Endothelial cell (in vitro differentiated cells): Measurements from ENCODE around the gene CCDC47. TPM values are rescaled to one million over a fixed set of nuclear protein-coding genes. Genes with fewer than 3 reads are reported as not detected.
A peak's percentile ranks its signal among the peaks of the same experiment; 100 is the strongest.

Source experiments
- DNase-seq: peaks from one replicate; pipeline ENCODE4 v3.0.0; 2021; ENCODE audit warnings: low spot score
- H3K27ac Mint-ChIP-seq: one replicate; pipeline ENCODE4 v1.8.0; 2021; ENCODE audit warnings: mixed read lengths, inconsistent platforms; ENCODE audit not compliant: unreplicated experiment
- H3K27me3 Mint-ChIP-seq: one replicate; pipeline ENCODE4 v1.8.0; 2021; ENCODE audit warnings: mild to moderate bottlenecking, moderate library complexity, mixed read lengths, inconsistent platforms; ENCODE audit not compliant: unreplicated experiment
- H3K36me3 Mint-ChIP-seq: one replicate; pipeline ENCODE4 v1.8.0; 2021; ENCODE audit warnings: mild to moderate bottlenecking, low read depth, mixed read lengths, inconsistent platforms; ENCODE audit not compliant: unreplicated experiment
- H3K4me1 Mint-ChIP-seq: one replicate; pipeline ENCODE4 v1.8.0; 2021; ENCODE audit warnings: mild to moderate bottlenecking, mixed read lengths, inconsistent platforms; ENCODE audit not compliant: unreplicated experiment
- H3K4me3 Mint-ChIP-seq: one replicate; pipeline ENCODE4 v1.8.0; 2021; ENCODE audit warnings: mild to moderate bottlenecking, mixed read lengths, inconsistent platforms; ENCODE audit not compliant: unreplicated experiment
- H3K9me3 Mint-ChIP-seq: one replicate; pipeline ENCODE4 v1.8.0; 2021; ENCODE audit warnings: mixed read lengths, inconsistent platforms; ENCODE audit not compliant: unreplicated experiment
- total RNA-seq: library from RNA; stranded (reverse); fragmentation: NEBNext Ultra II Directional; extraction: Animal tissue kit (Norgen Biotek cat#: 25700); gene quantifications from one replicate; pipeline ENCODE4 v1.2.1, GENCODE V29; 2021; ENCODE audit not compliant: unreplicated experiment
- TF ChIP-seq, protein P1 (sequence below): fragments of 200-600 bp; sonication (generic); IDR thresholded peaks from one replicate; pipeline ENCODE4 v1.5.0; 2021; ENCODE audit warnings: antibody characterized with exemption; ENCODE audit not compliant: unreplicated experiment

The CCDC47 gene
- total RNA-seq, 1 donor from 2014 or later, result 58.0 TPM

DNA sequence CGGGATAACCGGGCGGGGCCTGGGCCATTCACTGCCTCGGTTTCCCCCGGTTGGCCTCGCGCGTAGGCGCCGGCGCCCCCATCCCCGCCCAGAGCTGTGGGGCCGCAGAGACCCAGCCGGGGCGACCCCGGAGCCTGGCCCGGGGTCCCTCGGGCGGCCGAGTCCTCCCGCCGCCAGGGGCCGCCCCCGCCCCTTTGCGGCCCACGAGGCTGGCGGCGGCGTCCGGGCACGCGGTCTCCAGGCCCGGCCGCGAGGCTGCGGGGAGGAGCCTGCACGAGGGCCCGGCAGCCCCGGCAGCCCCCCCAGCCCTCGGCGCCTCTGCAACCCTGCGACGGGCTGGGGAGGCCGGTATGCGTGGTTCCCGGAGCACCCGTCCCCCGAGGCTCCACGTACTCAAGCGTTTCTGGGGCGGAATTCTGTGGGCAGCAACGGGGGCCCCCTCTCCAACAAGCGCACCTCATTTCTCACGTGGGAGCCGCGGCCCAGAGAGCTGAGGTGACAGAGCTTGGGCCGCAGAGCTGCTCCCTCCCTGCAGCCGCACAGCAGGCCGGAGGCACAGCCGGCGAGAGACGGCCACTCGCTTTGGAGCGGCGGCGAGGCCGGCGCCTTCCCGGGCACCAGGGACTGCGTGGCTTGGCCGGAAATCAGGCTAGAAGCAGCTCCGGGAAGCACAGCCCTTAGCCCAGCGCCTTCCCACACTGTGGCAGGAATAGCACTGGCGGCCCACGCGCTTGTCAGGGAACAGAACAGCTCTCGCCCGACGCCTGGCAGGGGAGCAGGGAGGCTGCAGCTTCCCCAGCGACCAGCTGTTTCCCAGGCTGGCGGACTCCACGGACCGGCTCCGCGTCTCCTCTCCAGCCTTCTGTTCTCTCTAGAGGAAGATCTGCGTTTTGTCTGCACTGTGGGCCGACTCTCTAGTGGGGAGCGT, 72.6 kb downstream of the CCDC47 start:
- Mint-ChIP-seq H3K4me3 (peak overlapping the region; percentile 71), H3K27me3 (peaks cover 28% of the 10 kb centered on the region), H3K4me1 (peaks cover 38% of the 10 kb centered on the region), H3K27ac (peak overlapping the region; percentile 70), H3K9me3 (no peaks in the 10 kb centered on the region), H3K36me3 (peaks cover 31% of the 10 kb centered on the region)
- DNase-seq, result peak; percentile 65
- TF ChIP-seq, protein P1, sequence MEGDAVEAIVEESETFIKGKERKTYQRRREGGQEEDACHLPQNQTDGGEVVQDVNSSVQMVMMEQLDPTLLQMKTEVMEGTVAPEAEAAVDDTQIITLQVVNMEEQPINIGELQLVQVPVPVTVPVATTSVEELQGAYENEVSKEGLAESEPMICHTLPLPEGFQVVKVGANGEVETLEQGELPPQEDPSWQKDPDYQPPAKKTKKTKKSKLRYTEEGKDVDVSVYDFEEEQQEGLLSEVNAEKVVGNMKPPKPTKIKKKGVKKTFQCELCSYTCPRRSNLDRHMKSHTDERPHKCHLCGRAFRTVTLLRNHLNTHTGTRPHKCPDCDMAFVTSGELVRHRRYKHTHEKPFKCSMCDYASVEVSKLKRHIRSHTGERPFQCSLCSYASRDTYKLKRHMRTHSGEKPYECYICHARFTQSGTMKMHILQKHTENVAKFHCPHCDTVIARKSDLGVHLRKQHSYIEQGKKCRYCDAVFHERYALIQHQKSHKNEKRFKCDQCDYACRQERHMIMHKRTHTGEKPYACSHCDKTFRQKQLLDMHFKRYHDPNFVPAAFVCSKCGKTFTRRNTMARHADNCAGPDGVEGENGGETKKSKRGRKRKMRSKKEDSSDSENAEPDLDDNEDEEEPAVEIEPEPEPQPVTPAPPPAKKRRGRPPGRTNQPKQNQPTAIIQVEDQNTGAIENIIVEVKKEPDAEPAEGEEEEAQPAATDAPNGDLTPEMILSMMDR, result no peak

DNA sequence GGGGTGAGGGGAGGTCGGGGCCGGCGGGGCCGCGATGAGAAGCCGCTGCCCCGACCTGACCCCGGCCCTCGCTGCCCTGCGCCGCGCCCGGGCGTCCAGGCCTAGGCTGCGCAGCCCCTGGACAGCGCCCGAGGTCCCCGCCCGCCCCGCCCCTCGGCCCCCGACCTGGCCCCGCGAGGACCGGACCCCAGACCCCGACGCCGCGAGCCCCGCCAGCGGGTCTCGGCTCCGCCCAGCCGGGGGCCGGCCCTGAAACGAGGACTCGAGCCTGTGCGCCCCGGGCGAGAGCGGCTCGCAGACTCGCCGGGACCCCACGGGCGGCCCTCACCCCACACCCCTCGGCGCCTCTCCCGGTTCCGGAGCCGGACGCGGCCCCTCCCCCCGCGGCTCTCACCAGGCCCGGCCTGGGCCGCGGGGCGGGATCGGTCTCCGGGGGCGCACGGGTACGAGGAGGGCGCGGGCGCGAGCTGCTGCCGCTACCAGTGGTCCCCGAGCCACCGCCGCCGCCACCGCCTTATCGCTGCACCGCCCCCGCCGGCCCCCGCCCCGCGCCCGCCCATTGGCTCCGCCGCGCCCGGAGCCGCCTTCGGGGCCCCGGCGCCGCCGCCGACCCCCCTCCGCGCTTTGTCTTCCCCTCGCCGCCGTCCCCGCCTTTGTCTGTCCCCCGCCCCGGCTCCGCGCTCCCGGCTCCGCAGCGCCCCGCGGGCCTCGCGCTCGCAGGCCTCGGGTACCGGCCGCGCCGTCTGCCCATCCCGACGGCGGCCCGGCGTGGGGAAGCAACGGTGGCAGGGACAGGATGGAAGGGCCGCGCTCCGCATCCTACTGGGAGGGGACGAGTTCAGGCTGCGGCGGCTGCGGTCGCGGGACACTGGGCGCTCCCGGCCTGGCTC, 73.5 kb downstream of the CCDC47 start, which contains the start of gene LIMD2:
Gene LIMD2, minus strand, starts transcription at position 488 of the 890 bp plus-strand sequence. CDS start 827 bp downstream, outside the sequence.
- Mint-ChIP-seq H3K36me3 (peaks cover 25% of the 10 kb centered on the region), H3K4me3 (peak within 1 kb of the TSS; percentile 47), H3K4me1 (peaks cover 38% of the 10 kb centered on the region), H3K27ac (peak within 1 kb of the TSS; percentile 70), H3K9me3 (no peaks in the 10 kb centered on the region), H3K27me3 (peaks cover 29% of the 10 kb centered on the region)
- TF ChIP-seq, protein P1, result no peak
- DNase-seq, result peak; percentile 72

DNA sequence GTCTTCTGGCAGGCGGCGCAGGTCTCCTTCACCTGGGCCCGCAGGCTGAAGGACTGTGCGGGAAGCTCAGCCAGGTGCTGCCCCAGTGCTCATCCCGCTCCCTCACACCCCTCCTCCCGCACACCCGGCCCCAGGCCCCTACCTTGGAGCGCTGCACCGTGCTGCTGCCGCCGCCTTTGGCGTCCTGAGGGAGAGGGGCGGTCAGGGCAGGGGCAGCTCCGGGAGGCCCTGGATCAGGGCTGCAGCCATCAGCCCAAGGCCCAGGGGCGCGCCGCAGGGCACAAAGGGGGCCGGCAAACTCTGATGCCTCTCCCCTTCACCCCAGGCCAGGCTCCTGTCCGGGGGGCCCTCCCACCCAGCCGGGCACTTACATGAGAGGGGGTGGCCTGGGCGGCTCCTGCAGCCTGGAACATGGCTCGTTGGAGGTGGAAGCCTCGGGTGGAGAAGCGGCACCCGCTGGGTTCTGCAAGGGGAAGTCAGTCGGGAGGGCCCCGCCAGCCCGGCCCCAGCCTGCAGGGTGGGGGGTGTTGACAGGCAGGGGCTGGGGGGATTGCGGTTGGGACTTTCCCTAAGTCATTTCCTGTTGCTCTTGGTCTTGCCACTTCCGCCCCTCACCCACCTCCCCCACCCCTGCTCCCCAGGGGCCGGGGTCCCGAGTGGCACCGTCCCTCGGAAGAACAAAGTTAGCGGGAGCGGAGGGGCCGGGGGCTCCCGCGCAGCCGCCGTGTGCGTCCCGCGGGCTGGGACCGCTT, 74.3 kb downstream of the CCDC47 start:
- H3K4me1 Mint-ChIP-seq, result peaks cover 38% of the 10 kb centered on the region
- TF ChIP-seq, protein P1, result no peak
- H3K9me3 Mint-ChIP-seq, result no peaks in the 10 kb centered on the region
- H3K36me3 Mint-ChIP-seq, result peaks cover 26% of the 10 kb centered on the region
- H3K27me3 Mint-ChIP-seq, result peaks cover 30% of the 10 kb centered on the region
- H3K27ac Mint-ChIP-seq, result no peak overlapping the region
- DNase-seq, result no peak
- peak overlapping the region; percentile 89 for H3K4me3 Mint-ChIP-seq

DNA sequence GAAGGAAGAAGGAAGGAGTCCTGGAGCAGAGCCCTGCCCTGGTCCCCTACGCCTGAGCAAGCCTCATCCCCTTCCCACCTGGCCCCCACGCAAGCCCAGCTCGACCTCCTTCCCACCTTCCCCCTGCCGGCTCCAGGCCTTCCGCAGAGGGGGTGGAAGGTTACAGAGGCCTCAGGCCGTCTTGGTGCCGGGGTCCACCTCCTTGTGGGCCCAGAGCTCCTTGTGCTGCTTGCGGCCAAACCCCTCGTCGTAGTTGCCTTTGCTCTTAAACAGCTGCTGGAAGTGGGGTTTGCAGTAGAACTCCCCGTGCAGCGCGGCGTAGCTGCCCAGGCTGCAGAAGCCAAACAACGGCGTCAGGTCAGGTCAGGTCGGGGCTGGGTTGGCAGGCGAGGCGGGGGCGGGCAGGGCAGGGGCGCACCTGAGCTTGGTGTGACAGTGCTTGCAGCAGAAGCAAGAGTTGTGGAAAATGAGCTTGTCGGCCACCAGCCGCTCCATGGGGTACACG, 75.0 kb downstream of the CCDC47 start:
- no peak overlapping the region for H3K27ac Mint-ChIP-seq
- H3K4me1 Mint-ChIP-seq, result peaks cover 34% of the 10 kb centered on the region
- no peak for DNase-seq
- H3K27me3 Mint-ChIP-seq, result peaks cover 27% of the 10 kb centered on the region
- H3K9me3 Mint-ChIP-seq, result no peaks in the 10 kb centered on the region
- H3K4me3 Mint-ChIP-seq, result peak overlapping the region; percentile 89
- TF ChIP-seq, protein P1, result no peak
- H3K36me3 Mint-ChIP-seq, result peaks cover 26% of the 10 kb centered on the region
